ENCODE data around the gene SP5. TPM values are rescaled to one million over a fixed set of nuclear protein-coding genes. Genes with fewer than 3 reads are reported as not detected.

SP5 gene
- total and polyA plus RNA-seq, 10 of the 15 experiments (the other 5 are each of a cell fraction or from before 2014, with no cell fraction given) = not detected

- TF ChIP-seq ZNF687 (IDR thresholded peaks at IDR 0.05) = no peak; the same call in 1 of the 2 replicates
- TF ChIP-seq, protein P1, sequence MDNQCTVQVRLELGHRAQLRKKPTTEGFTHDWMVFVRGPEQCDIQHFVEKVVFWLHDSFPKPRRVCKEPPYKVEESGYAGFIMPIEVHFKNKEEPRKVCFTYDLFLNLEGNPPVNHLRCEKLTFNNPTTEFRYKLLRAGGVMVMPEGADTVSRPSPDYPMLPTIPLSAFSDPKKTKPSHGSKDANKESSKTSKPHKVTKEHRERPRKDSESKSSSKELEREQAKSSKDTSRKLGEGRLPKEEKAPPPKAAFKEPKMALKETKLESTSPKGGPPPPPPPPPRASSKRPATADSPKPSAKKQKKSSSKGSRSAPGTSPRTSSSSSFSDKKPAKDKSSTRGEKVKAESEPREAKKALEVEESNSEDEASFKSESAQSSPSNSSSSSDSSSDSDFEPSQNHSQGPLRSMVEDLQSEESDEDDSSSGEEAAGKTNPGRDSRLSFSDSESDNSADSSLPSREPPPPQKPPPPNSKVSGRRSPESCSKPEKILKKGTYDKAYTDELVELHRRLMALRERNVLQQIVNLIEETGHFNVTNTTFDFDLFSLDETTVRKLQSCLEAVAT (IDR thresholded peaks at IDR 0.05) = peak; percentile 98
- no peak for TF ChIP-seq KLF5 (IDR thresholded peaks at IDR 0.05; ENCODE audit: partially characterized antibody)
- no peak for TF ChIP-seq WRNIP1 (IDR thresholded peaks at IDR 0.05; ENCODE audit: borderline replicate concordance, low read depth, low read length)
- TF ChIP-seq SUPT20H (IDR thresholded peaks at IDR 0.05; ENCODE audit: borderline replicate concordance, control insufficient read depth, low read depth, low read length) = no peak
- TF ChIP-seq, protein P2, sequence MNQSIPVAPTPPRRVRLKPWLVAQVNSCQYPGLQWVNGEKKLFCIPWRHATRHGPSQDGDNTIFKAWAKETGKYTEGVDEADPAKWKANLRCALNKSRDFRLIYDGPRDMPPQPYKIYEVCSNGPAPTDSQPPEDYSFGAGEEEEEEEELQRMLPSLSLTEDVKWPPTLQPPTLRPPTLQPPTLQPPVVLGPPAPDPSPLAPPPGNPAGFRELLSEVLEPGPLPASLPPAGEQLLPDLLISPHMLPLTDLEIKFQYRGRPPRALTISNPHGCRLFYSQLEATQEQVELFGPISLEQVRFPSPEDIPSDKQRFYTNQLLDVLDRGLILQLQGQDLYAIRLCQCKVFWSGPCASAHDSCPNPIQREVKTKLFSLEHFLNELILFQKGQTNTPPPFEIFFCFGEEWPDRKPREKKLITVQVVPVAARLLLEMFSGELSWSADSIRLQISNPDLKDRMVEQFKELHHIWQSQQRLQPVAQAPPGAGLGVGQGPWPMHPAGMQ (IDR thresholded peaks at IDR 0.05; ENCODE audit: borderline replicate concordance) = no peak
- no peak for TF ChIP-seq HDGF (IDR thresholded peaks at IDR 0.05)
- TF ChIP-seq POLR2AphosphoS2 (IDR thresholded peaks at IDR 0.05; ENCODE audit: low read depth, low read length) = no peak
- TF ChIP-seq USF2 (IDR thresholded peaks at IDR 0.05; ENCODE audit: borderline replicate concordance, low read depth, low read length) = no peak
- TF ChIP-seq, protein P3, sequence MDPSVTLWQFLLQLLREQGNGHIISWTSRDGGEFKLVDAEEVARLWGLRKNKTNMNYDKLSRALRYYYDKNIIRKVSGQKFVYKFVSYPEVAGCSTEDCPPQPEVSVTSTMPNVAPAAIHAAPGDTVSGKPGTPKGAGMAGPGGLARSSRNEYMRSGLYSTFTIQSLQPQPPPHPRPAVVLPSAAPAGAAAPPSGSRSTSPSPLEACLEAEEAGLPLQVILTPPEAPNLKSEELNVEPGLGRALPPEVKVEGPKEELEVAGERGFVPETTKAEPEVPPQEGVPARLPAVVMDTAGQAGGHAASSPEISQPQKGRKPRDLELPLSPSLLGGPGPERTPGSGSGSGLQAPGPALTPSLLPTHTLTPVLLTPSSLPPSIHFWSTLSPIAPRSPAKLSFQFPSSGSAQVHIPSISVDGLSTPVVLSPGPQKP (IDR thresholded peaks at IDR 0.05; ENCODE audit: low read depth, low read length) = no peak
- TF ChIP-seq PML (IDR thresholded peaks at IDR 0.05; ENCODE audit: low read length) = no peak
- no peak for TF ChIP-seq ASH2L (IDR thresholded peaks at IDR 0.05; ENCODE audit: borderline replicate concordance, low read depth)
- no peak for TF ChIP-seq JUNB (IDR thresholded peaks at IDR 0.05)
- no peak for TF ChIP-seq PAX5 (IDR thresholded peaks at IDR 0.05; ENCODE audit: borderline replicate concordance, low read depth, low read length)
- no peak for TF ChIP-seq NFYA (IDR thresholded peaks at IDR 0.05; ENCODE audit: borderline replicate concordance, low read depth, low read length)
- TF ChIP-seq ZBTB4 (CRISPR knock-in tag; IDR thresholded peaks at IDR 0.05) = no peak
- no peak for TF ChIP-seq BACH1 (IDR thresholded peaks at IDR 0.05; ENCODE audit: borderline replicate concordance)
Observed at GRCh38 chr2:170680172-170680941, 34.8 kb upstream of the SP5 start (continued).

Data from GM12878 (cell line).